H9 (cell line): ENCODE results near the gene CCDC160. TPM values are rescaled to one million over a fixed set of nuclear protein-coding genes. Genes with fewer than 3 reads are reported as not detected.

Experiments used
- DNase-seq: peaks from one replicate; pipeline ENCODE4 v3.0.0-alpha.2; 2017
- H2AFZ ChIP-seq: one replicate; pipeline ENCODE4 v1.6.1; 2013; ENCODE audit warnings: mild to moderate bottlenecking, low read length, control low read depth, moderate library complexity
- H2AK5ac ChIP-seq: 2 replicates; pipeline ENCODE4 v1.6.1; 2013; ENCODE audit warnings: low read length, control low read depth, mixed read lengths; ENCODE audit not compliant: insufficient read length
- H2BK120ac ChIP-seq: one replicate; pipeline ENCODE4 v1.6.1; 2013; ENCODE audit warnings: low read depth, mild to moderate bottlenecking, low read length, control low read depth, inconsistent platforms; ENCODE audit not compliant: poor library complexity, severe bottlenecking
- H2BK12ac ChIP-seq: 2 replicates; pipeline ENCODE4 v1.6.1; 2013; ENCODE audit warnings: low read length, control low read depth, mixed read lengths, low read depth; ENCODE audit not compliant: insufficient read length
- H2BK15ac ChIP-seq: 2 replicates; pipeline ENCODE4 v1.6.1; 2013; ENCODE audit warnings: low read depth, low read length, control low read depth
- H2BK20ac ChIP-seq: one replicate; pipeline ENCODE4 v1.6.1; 2013; ENCODE audit warnings: low read depth, mild to moderate bottlenecking, low read length, control low read depth, inconsistent platforms; ENCODE audit not compliant: poor library complexity, severe bottlenecking
- H2BK5ac ChIP-seq: 2 replicates; pipeline ENCODE4 v1.6.1; 2013; ENCODE audit warnings: low read length, control low read depth, mixed read lengths; ENCODE audit not compliant: insufficient read length
- H3K14ac ChIP-seq: 2 replicates; pipeline ENCODE4 v1.6.1; 2013; ENCODE audit warnings: low read length, control low read depth; ENCODE audit not compliant: insufficient read depth
- H3K18ac ChIP-seq: 2 replicates; pipeline ENCODE4 v1.6.1; 2013; ENCODE audit warnings: low read depth, mild to moderate bottlenecking, mixed read lengths, low read length, control low read depth; ENCODE audit not compliant: insufficient read length
- H3K23ac ChIP-seq: 2 replicates; pipeline ENCODE4 v1.6.1; 2013; ENCODE audit warnings: low read length, control low read depth, mixed read lengths, low read depth; ENCODE audit not compliant: insufficient read length
- H3K23me2 ChIP-seq: 2 replicates; pipeline ENCODE4 v1.6.1; 2013; ENCODE audit warnings: low read depth, mild to moderate bottlenecking, mixed read lengths, low read length, control low read depth; ENCODE audit not compliant: insufficient read length, poor library complexity, severe bottlenecking
- H3K27ac ChIP-seq: 2 replicates; pipeline ENCODE4 v1.5.1; 2013; ENCODE audit warnings: low read length, control low read depth, mixed read lengths, low read depth; ENCODE audit not compliant: insufficient read length
- H3K27me3 ChIP-seq: 2 replicates; pipeline ENCODE4 v1.6.1; 2013; ENCODE audit warnings: low read length, control low read depth, inconsistent platforms; ENCODE audit not compliant: insufficient read depth
- H3K4ac ChIP-seq: 2 replicates; pipeline ENCODE4 v1.6.1; 2013; ENCODE audit warnings: low read depth, mild to moderate bottlenecking, control low read depth, inconsistent platforms, low read length, moderate library complexity
- H3K4me1 ChIP-seq: 2 replicates; pipeline ENCODE4 v1.6.1; 2013; ENCODE audit warnings: low read length, control low read depth, inconsistent platforms; ENCODE audit not compliant: insufficient read depth
- H3K4me2 ChIP-seq: 2 replicates; pipeline ENCODE4 v1.6.1; 2013; ENCODE audit warnings: low read length, control low read depth, mixed read lengths; ENCODE audit not compliant: insufficient read length, insufficient read depth
- H3K56ac ChIP-seq: 2 replicates; pipeline ENCODE4 v1.6.1; 2013; ENCODE audit warnings: low read depth, mild to moderate bottlenecking, mixed read lengths, low read length, control low read depth; ENCODE audit not compliant: insufficient read length
- H3K79me1 ChIP-seq: 2 replicates; pipeline ENCODE4 v1.6.1; 2013; ENCODE audit warnings: low read depth, mild to moderate bottlenecking, moderate library complexity, low read length, control low read depth, inconsistent platforms; ENCODE audit not compliant: insufficient read depth, poor library complexity, severe bottlenecking
- H3K79me2 ChIP-seq: 2 replicates; pipeline ENCODE4 v1.6.1; 2013; ENCODE audit warnings: low read length, control low read depth, inconsistent platforms; ENCODE audit not compliant: insufficient read depth
- H3K9ac ChIP-seq: 2 replicates; pipeline ENCODE4 v1.6.1; 2013; ENCODE audit warnings: low read length, control low read depth, mixed read lengths; ENCODE audit not compliant: insufficient read length; ENCODE audit errors: extremely low read depth
- H3K9me3 ChIP-seq: one replicate; pipeline ENCODE4 v1.6.1; 2013; ENCODE audit warnings: low read depth, low read length, inconsistent platforms; ENCODE audit not compliant: control insufficient read depth
- H3T11ph ChIP-seq: one replicate; pipeline ENCODE4 v1.6.1; 2013; ENCODE audit warnings: mild to moderate bottlenecking, low read length, control low read depth, inconsistent platforms
- H4K20me1 ChIP-seq: one replicate; pipeline ENCODE4 v1.6.1; 2013; ENCODE audit not compliant: control insufficient read depth, insufficient read length, insufficient read depth
- H4K5ac ChIP-seq: 2 replicates; pipeline ENCODE4 v1.6.1; 2013; ENCODE audit warnings: low read depth, mild to moderate bottlenecking, mixed read lengths, low read length, control low read depth; ENCODE audit not compliant: insufficient read length
- H4K8ac ChIP-seq: replicated peaks from 2 replicates; pipeline ENCODE4 v1.6.1; 2013; ENCODE audit warnings: low read length, control low read depth, mixed read lengths, low read depth; ENCODE audit not compliant: insufficient read length
- H4K91ac ChIP-seq: 2 replicates; pipeline ENCODE4 v1.6.1; 2013; ENCODE audit warnings: low read depth, mild to moderate bottlenecking, moderate library complexity, mixed read lengths, low read length, control low read depth; ENCODE audit not compliant: insufficient read length
- H3K27ac Mint-ChIP-seq, 3 experiments: 2 replicates in 2 of 3; 3 replicates in 1 of 3; pipeline ENCODE4 v1.8.0; 2020 to 2021; ENCODE audit warnings: mixed read lengths in 3 of 3, mild to moderate bottlenecking in 1 of 3, moderate library complexity in 1 of 3
- H3K27me3 Mint-ChIP-seq: 2 replicates; pipeline ENCODE4 v1.8.0; 2021; ENCODE audit warnings: low read depth, mild to moderate bottlenecking, moderate library complexity, mixed read lengths
- H3K36me3 Mint-ChIP-seq, 3 experiments: 2 replicates in 2 of 3; 3 replicates in 1 of 3; pipeline ENCODE4 v1.8.0; 2020 to 2021; ENCODE audit warnings: low read depth in 3 of 3, mixed read lengths in 3 of 3; ENCODE audit not compliant: insufficient read depth in 1 of 3
- H3K4me1 Mint-ChIP-seq, 2 experiments: 2 replicates each; pipeline ENCODE4 v1.8.0; 2020; ENCODE audit warnings: mixed read lengths in 2 of 2
- H3K4me3 Mint-ChIP-seq, 2 experiments: 2 replicates in 1 of 2; 3 replicates in 1 of 2; pipeline ENCODE4 v1.8.0; 2020 to 2021; ENCODE audit warnings: mild to moderate bottlenecking in 2 of 2, mixed read lengths in 2 of 2, moderate library complexity in 1 of 2
- H3K9me3 Mint-ChIP-seq, 2 experiments: 2 replicates in 1 of 2; 3 replicates in 1 of 2; pipeline ENCODE4 v1.8.0; 2020; ENCODE audit warnings: mild to moderate bottlenecking in 2 of 2, mixed read lengths in 2 of 2, moderate library complexity in 1 of 2
- WGBS: extraction: QIAGEN DNeasy Blood & Tissue Kit; methylation state at CpG from one replicate; pipeline ENCODE4 v1.1.7; 2013; ENCODE audit warnings: missing lambda C conversion rate, low lambda C conversion rate, mixed read lengths; ENCODE audit not compliant: insufficient read length; ENCODE audit errors: extremely low coverage; 5-methylcytosine and 5-hydroxymethylcytosine counted together
- total RNA-seq: library from RNA; stranded (reverse); gene quantifications from 2 replicates; pipeline ENCODE4 v1.2.1, GENCODE V29; 2021
- TF ChIP-seq, protein P1 (sequence below): fragments of 200-600 bp; sonication (generic); conservative IDR thresholded peaks from 3 replicates; pipeline ENCODE4 v1.8.0; 2021; ENCODE audit warnings: antibody characterized with exemption, mild to moderate bottlenecking

CCDC160 gene
- total RNA-seq, 1 experiment from 2014 or later, result 1.2 TPM

GRCh38 chrX:134287346-134287745 lies 50.4 kb downstream of the CCDC160 start:
- Mint-ChIP-seq H3K27ac (no peak overlapping the region), H3K27me3 (no peaks in the 10 kb centered on the region; the same call in 1 of the 2 replicates), H3K9me3 (peaks cover 18 to 58% of the 10 kb centered on the region in 2 experiments), H3K4me3 (no peak overlapping the region), H3K36me3 (peaks cover 0 to 5% (median 4%) of the 10 kb centered on the region in 3 experiments; a peak in 3 of 7 replicates), H3K4me1 (no peaks in the 10 kb centered on the region)
- DNase-seq, result no peak
- H2AFZ ChIP-seq, result no peak overlapping the region
- H3K14ac ChIP-seq, result no peak overlapping the region
- no peak overlapping the region for H2BK15ac ChIP-seq
- H3K56ac ChIP-seq, result no peak overlapping the region
- no peak overlapping the region for H3K18ac ChIP-seq
- H3K4ac ChIP-seq, result no peak overlapping the region
- no peak overlapping the region for H2BK5ac ChIP-seq
- WGBS, result no CpG with 5 or more reads among the region's 4 CpGs
- H2BK120ac ChIP-seq, result no peak overlapping the region
- H3K4me1 ChIP-seq, result no peaks in the 10 kb centered on the region
- no peaks in the 10 kb centered on the region for H3K23me2 ChIP-seq
- no peak overlapping the region for H3T11ph ChIP-seq
- H4K8ac ChIP-seq, result no peak overlapping the region
- H2BK20ac ChIP-seq, result no peak overlapping the region
- H3K27ac ChIP-seq, result no peak overlapping the region
- H3K4me2 ChIP-seq, result no peak overlapping the region
- no peak overlapping the region for H4K91ac ChIP-seq
- H2AK5ac ChIP-seq, result no peak overlapping the region
- H4K20me1 ChIP-seq, result no peaks in the 10 kb centered on the region
- H3K9ac ChIP-seq, result no peak overlapping the region
- no peaks in the 10 kb centered on the region for H3K79me2 ChIP-seq
- TF ChIP-seq, protein P1, sequence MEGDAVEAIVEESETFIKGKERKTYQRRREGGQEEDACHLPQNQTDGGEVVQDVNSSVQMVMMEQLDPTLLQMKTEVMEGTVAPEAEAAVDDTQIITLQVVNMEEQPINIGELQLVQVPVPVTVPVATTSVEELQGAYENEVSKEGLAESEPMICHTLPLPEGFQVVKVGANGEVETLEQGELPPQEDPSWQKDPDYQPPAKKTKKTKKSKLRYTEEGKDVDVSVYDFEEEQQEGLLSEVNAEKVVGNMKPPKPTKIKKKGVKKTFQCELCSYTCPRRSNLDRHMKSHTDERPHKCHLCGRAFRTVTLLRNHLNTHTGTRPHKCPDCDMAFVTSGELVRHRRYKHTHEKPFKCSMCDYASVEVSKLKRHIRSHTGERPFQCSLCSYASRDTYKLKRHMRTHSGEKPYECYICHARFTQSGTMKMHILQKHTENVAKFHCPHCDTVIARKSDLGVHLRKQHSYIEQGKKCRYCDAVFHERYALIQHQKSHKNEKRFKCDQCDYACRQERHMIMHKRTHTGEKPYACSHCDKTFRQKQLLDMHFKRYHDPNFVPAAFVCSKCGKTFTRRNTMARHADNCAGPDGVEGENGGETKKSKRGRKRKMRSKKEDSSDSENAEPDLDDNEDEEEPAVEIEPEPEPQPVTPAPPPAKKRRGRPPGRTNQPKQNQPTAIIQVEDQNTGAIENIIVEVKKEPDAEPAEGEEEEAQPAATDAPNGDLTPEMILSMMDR, result no peak
- H3K9me3 ChIP-seq, result no peaks in the 10 kb centered on the region
- H3K27me3 ChIP-seq, result no peaks in the 10 kb centered on the region
- no peak overlapping the region for H4K5ac ChIP-seq
- H2BK12ac ChIP-seq, result no peak overlapping the region
- H3K23ac ChIP-seq, result no peak overlapping the region
- no peaks in the 10 kb centered on the region for H3K79me1 ChIP-seq
